IPS-20b (cell line): ENCODE measurements around the gene LAMA2.

Source experiments
- H3K27ac ChIP-seq: one replicate; pipeline ENCODE4 v1.5.1; 2013; ENCODE audit warnings: low read length
- H3K27me3 ChIP-seq: 2 replicates; pipeline ENCODE4 v1.6.1; 2013; ENCODE audit warnings: mild to moderate bottlenecking, low read length, inconsistent platforms; ENCODE audit not compliant: insufficient read depth
- H3K36me3 ChIP-seq: 2 replicates; pipeline ENCODE4 v1.6.1; 2013; ENCODE audit warnings: low read depth, mild to moderate bottlenecking, inconsistent platforms, low read length, moderate library complexity; ENCODE audit not compliant: insufficient read depth
- H3K4me1 ChIP-seq: 2 replicates; pipeline ENCODE4 v1.6.1; 2013; ENCODE audit warnings: mild to moderate bottlenecking, control low read depth, inconsistent platforms, low read length, moderate library complexity; ENCODE audit not compliant: insufficient read depth
- H3K4me3 ChIP-seq: 2 replicates; pipeline ENCODE4 v1.5.1; 2013; ENCODE audit warnings: mild to moderate bottlenecking, low read length, inconsistent platforms
- H3K9ac ChIP-seq: 2 replicates; pipeline ENCODE4 v1.6.1; 2013; ENCODE audit warnings: low read depth, mild to moderate bottlenecking, inconsistent platforms, low read length, moderate library complexity
- H3K9me3 ChIP-seq: 2 replicates; pipeline ENCODE4 v1.6.1; 2013; ENCODE audit warnings: mild to moderate bottlenecking, low read depth, low read length, inconsistent platforms; ENCODE audit not compliant: insufficient read depth

The LAMA2 gene

DNA sequence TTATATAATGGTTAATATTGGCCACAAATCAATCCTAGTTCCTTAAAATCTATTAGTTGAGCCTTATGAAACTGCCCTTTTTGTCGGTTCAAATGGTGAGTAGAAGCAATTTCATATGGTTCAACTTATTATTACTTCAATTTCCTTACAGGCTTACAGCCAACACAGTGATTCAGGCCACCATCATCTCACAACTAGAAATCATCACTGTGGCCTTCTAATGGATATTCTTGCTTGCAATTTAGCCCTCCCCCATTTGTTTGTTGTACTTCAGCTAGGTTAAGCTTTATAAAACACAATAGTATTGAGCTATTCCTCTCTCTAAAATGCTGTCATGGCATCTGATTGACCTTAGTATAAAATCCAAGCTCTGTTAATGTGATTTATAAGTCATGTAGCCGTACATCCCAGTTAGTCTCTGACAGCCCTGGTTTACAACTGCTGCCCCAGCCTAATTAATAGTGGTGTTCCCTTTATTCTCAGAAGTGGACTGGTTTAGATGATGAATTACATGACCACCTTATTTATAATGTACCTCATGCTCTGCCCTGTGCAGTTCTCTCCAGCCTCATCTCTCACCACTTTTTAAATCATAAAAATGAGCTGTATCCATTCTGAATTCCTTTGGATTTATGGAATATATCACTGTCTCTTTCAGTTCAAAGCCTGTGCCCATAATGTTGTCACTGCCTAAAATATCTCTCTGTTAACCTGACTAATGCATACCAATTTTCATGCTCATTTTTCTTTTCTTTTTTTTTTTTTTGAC is 36.7 kb downstream of the LAMA2 start:
- no peaks in the 10 kb centered on the region for H3K27me3 ChIP-seq
- no peaks in the 10 kb centered on the region for H3K4me1 ChIP-seq
- H3K9ac ChIP-seq, result no peak overlapping the region
- H3K27ac ChIP-seq, result no peak overlapping the region
- H3K36me3 ChIP-seq, result no peaks in the 10 kb centered on the region
- H3K4me3 ChIP-seq, result no peak overlapping the region
- H3K9me3 ChIP-seq, result no peaks in the 10 kb centered on the region

DNA sequence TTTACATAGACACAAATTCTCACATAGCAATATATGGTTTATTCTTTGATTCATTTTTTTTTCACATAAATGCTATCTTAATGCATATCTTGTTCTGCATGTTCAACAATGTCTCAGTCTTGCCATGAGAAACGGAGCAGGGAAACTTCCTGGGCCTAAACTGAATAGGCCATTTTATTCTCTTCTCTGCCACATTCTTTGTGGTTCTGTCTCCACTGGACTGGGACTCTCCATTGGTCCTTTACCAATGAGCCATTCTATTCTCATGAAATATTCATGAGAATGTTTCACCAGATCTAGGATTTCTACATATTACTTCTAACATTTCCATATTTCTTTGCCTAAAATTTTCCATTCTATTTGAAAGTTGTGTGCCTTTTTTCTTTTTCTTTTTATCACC is 42.8 kb downstream of the LAMA2 start:
- no peak overlapping the region for H3K27ac ChIP-seq
- no peaks in the 10 kb centered on the region for H3K36me3 ChIP-seq
- H3K9me3 ChIP-seq, result no peaks in the 10 kb centered on the region
- no peaks in the 10 kb centered on the region for H3K4me1 ChIP-seq
- H3K4me3 ChIP-seq, result no peak overlapping the region
- H3K27me3 ChIP-seq, result no peaks in the 10 kb centered on the region
- H3K9ac ChIP-seq, result no peak overlapping the region

DNA sequence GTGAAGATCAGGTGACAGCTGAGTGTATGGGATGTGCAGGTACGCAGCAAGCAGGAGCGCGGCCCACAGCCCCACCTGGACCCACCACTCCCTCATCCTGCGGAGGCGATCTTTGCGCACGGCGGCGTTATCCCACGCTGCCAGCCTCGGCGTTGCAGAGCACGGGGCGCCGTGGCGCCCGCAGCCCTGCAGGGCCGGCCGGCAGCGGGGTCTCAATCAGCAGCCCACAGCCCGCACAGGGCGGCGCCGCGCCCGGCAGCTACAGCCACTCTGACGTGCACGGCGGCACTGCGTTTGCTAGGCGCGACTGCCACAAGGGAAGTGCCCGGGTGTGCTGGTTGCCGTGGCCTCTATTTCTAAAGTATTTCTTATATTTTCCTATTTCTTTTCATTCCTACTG is 46.9 kb downstream of the LAMA2 start:
- Histone ChIP-seq H3K4me1 (no peaks in the 10 kb centered on the region), H3K27ac (no peak overlapping the region), H3K4me3 (no peak overlapping the region), H3K9me3 (no peaks in the 10 kb centered on the region), H3K9ac (no peak overlapping the region), H3K36me3 (no peaks in the 10 kb centered on the region), H3K27me3 (no peaks in the 10 kb centered on the region)

DNA sequence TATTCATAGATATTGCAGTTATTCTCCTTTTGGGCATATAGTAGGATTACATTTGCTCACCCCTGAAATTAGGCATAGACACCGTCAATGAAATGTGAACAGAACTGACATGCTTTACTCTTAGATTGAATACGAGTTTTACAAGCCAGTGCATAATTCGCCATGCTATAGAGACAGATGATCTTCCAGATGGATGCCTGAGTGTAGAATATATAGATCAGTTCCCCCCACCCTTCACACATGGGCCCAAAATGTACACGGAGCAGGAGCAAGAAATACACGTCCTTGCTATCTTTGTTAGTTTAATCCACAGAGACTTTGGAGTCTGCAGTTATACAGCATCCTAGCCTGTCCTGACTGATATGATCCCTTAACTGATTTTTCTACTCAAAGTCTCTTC is 47.4 kb downstream of the LAMA2 start:
- Histone ChIP-seq H3K4me1 (no peaks in the 10 kb centered on the region), H3K27me3 (no peaks in the 10 kb centered on the region), H3K27ac (no peak overlapping the region), H3K4me3 (no peak overlapping the region), H3K36me3 (no peaks in the 10 kb centered on the region), H3K9me3 (no peaks in the 10 kb centered on the region), H3K9ac (no peak overlapping the region)

DNA sequence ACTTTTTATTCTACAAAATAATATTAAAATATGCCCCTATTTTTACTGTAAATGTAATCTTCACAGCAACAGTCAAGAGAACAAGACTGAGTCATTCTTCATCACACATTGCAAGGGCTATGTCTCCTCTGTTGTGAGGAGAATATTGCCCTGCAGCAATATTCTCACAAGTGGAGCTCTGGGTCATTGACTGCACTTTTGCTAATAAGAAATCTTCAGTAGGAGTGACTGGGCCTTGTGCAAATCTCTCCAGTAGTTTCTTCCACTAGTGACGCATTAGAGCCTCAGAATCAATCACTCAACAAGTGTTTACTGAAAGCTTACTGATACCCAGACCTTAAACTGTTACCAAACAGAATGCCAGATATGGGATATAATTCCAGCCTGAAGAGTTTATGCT is 49.1 kb downstream of the LAMA2 start:
- no peaks in the 10 kb centered on the region for H3K4me1 ChIP-seq

DNA sequence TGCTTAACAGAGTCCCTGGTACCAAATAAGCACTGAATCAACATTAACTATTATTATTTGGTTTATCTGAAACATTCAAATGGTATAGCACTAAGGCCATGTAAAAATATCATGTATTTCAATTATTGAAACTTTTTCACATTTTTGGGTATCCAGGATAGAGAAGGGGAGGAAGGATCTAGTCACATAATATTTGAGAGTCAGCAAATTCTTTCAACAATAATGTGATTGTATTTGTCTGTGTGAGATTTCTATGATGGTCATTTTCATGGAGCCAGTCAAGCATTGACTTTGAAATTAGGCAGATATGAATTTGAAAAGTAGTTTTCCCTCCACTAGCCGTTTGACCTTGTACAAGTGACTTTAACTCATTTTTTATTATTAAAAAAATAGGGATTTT is 67.9 kb downstream of the LAMA2 start:
- no peak overlapping the region for H3K9ac ChIP-seq
- H3K27ac ChIP-seq, result no peak overlapping the region
- H3K4me1 ChIP-seq, result peaks cover 13% of the 10 kb centered on the region
- H3K27me3 ChIP-seq, result no peaks in the 10 kb centered on the region
- H3K36me3 ChIP-seq, result no peaks in the 10 kb centered on the region
- no peaks in the 10 kb centered on the region for H3K9me3 ChIP-seq
- H3K4me3 ChIP-seq, result no peak overlapping the region

More for the DNA sequence above, 49.1 kb downstream of the LAMA2 start:
- Histone ChIP-seq H3K27me3 (no peaks in the 10 kb centered on the region), H3K9me3 (no peaks in the 10 kb centered on the region), H3K4me3 (no peak overlapping the region), H3K36me3 (no peaks in the 10 kb centered on the region), H3K27ac (no peak overlapping the region), H3K9ac (no peak overlapping the region)

DNA sequence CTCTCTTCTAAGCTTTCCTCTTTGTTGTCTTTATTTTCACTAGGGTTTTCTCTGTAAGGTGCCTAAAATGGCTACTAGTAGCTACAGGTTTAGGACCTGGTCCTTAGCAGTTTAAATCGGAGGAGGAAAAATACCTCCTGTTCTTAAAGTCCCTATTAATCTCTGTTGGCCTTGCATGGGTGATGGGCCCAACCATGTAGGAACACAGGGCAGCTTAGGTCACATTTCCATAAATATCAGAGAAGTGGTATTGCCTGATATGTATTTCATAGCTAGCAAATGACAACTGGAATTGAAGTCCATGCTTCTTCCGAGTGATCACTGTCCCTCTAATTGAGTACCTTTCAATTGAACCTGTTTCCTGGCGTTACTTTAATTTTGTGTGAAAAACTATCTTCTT is 70.0 kb downstream of the LAMA2 start:
- Histone ChIP-seq H3K36me3 (no peaks in the 10 kb centered on the region), H3K27ac (no peak overlapping the region), H3K9me3 (no peaks in the 10 kb centered on the region), H3K27me3 (no peaks in the 10 kb centered on the region), H3K4me3 (no peak overlapping the region), H3K9ac (no peak overlapping the region), H3K4me1 (peaks cover 13% of the 10 kb centered on the region)

DNA sequence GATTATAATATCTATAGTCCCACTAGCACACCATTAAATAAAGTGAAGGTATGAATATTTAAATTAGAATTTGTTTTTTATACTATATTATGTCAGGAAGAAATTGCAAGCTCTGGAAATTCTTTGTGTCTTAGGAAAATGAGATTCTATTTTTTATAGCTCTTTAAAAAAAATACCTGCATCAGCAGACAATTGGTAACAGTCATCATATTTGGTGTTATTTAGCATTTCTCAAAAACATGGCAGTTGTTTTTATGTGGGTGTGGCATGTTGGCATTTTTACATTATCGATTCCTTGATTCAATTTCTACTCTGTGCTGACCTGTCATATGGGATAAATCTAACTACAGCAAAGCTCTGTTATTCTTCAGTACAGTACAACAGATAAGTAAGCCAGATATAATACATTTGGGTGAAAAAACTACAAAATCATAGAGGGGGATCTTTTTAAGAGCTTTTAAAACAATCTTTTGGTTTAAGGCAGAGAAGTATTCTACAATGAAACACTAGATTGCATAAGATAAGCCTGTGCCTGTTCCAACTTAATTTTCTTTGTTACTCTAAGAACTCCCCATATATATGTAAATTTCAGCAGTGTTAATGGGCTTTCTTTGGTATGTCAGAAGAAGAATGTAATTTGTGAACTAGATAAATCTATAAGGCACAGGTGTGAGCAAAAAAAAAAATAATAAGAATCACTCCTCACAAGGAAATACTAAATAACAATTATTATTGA is 71.5 kb downstream of the LAMA2 start:
- Histone ChIP-seq H3K9ac (no peak overlapping the region), H3K27me3 (no peaks in the 10 kb centered on the region), H3K4me3 (peak overlapping the region; percentile 5; the same call in 1 of the 2 replicates), H3K36me3 (no peaks in the 10 kb centered on the region), H3K4me1 (peaks cover 13% of the 10 kb centered on the region), H3K9me3 (no peaks in the 10 kb centered on the region), H3K27ac (no peak overlapping the region)

DNA sequence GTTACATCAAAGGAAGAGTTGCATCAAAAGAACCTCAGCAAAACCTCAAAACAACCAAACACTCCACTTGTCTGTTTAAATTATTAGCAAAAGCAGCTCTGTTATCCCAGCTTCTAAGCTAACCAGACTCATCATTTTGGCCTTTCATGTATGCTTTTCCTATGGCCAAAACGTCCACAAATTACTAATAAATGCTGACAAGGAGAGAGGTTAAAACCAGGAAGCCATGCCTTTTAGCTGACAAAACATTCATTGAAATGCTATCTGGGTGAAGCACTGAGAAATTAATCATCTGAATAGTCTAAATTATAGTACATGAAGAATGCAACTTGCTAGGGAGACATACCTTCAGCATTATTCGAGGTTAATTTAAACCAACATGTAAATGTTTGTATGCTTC is 80.6 kb downstream of the LAMA2 start:
- no peaks in the 10 kb centered on the region for H3K36me3 ChIP-seq
- H3K4me1 ChIP-seq, result no peaks in the 10 kb centered on the region
- no peak overlapping the region for H3K4me3 ChIP-seq
- no peak overlapping the region for H3K27ac ChIP-seq
- no peaks in the 10 kb centered on the region for H3K27me3 ChIP-seq
- no peaks in the 10 kb centered on the region for H3K9me3 ChIP-seq
- H3K9ac ChIP-seq, result no peak overlapping the region; the same call in 1 of the 2 replicates

DNA sequence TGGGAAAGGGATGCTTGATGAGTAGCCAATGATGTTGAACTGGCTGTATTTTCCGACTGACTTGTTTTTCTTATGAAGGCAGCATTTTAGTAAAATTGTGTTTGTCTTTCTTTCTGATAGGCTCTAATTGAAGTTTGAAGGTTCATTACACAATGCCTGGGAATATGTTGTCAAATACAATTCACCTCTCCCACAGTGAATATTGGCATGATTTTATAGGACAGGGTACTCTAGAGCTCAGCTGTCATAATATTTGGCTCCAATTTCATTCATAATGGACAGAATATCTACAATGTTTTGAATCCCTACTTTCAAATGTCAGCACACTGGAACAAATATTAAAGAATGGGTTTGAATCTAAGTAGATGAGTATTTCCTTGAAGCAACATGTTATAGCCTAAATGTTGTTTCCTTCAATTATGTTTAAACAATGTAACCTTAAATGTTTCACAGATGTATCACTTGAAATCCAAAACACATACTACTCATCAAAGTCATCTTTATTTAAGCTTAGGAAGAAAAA is 81.4 kb downstream of the LAMA2 start:
- no peak overlapping the region for H3K4me3 ChIP-seq
- H3K9ac ChIP-seq, result no peak overlapping the region
- no peak overlapping the region for H3K27ac ChIP-seq
- no peaks in the 10 kb centered on the region for H3K36me3 ChIP-seq
- no peaks in the 10 kb centered on the region for H3K9me3 ChIP-seq
- no peaks in the 10 kb centered on the region for H3K27me3 ChIP-seq
- no peaks in the 10 kb centered on the region for H3K4me1 ChIP-seq

DNA sequence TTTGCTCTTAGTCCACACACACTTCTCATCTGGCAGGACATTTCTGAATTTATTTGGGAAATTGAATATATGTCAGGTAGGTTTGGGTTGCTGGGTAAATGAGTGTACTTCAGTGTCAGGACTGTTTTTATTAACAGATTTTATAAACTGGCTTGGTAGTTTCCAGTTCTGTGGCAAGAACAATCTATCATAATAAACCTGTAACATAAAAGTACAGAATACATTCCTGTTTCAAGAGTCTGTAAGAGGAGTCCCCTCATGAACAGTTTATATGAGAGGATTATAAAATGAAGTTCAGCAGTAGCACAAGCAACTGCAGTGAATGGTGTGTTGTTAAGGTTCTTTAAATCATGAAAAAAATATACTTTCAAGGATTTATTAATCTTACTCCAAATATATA is 81.8 kb downstream of the LAMA2 start:
- no peak overlapping the region for H3K27ac ChIP-seq
- no peaks in the 10 kb centered on the region for H3K27me3 ChIP-seq
- H3K4me1 ChIP-seq, result no peaks in the 10 kb centered on the region
- H3K9ac ChIP-seq, result no peak overlapping the region
- H3K36me3 ChIP-seq, result no peaks in the 10 kb centered on the region
- H3K9me3 ChIP-seq, result no peaks in the 10 kb centered on the region
- H3K4me3 ChIP-seq, result no peak overlapping the region

DNA sequence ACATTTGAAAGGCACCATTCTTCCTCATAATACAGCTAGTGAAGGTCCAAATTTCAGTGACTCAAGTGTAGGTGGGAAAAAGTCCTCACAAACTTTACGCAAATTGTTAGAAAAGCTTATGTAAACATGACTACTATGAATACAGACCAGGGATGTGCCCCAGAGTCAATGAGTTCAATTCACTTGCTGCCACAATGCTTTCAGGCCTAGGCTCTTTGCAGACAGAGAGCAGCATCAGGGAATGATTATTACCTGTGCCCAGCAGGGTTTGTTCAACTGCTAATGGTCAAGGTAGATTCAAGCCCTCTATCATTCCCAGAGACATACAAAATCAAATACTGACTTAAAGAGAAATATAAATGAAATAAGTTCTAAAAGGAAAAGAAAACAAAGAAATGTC is 84.0 kb downstream of the LAMA2 start:
- no peaks in the 10 kb centered on the region for H3K27me3 ChIP-seq
- H3K36me3 ChIP-seq, result no peaks in the 10 kb centered on the region
- no peaks in the 10 kb centered on the region for H3K4me1 ChIP-seq
- no peaks in the 10 kb centered on the region for H3K9me3 ChIP-seq
- no peak overlapping the region for H3K27ac ChIP-seq
- H3K4me3 ChIP-seq, result no peak overlapping the region
- no peak overlapping the region for H3K9ac ChIP-seq
